Measurements from ENCODE around the gene PAQR3. TPM values are rescaled to one million over a fixed set of nuclear protein-coding genes. Genes with fewer than 3 reads are reported as not detected.
A peak's percentile ranks its signal among the peaks of the same experiment; 100 is the strongest.

Gene PAQR3
- polyA plus RNA-seq, 4 donors: 6.9 to 13.9 (median 9.6) TPM

DNA sequence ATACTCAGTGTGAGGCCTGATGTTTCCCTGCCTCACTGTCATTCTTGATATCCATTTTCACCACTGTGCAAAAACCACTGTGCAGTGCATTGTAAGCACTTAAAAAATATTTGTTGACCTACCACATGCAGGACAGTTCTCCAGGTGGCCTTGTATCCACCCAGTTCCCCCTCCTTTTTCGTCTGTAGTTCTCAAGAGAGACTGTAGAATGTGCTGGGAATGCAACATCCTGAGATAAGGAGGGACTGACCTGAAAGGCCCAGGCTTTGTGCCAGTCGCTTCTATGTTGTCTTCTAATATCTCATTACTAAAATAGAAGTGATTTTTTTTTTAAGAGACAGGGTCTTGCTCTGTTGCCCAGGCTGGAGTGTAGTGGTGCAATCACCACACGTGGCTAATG is 21.7 kb upstream of the PAQR3 start:
- Histone ChIP-seq H3K4me1 (ENCODE audit: control insufficient read depth in 3 of 3, insufficient read depth in 2 of 3, low read depth in 1 of 3, low read length in 2 of 3) (no peaks in the 10 kb centered on the region), H3K4me3 (ENCODE audit: low read depth in 1 of 3, low read length in 3 of 3) (no peak overlapping the region), H3K27me3 (ENCODE audit: control insufficient read depth in 3 of 3, insufficient read depth in 3 of 3, low read length in 3 of 3) (peaks cover 0 to 2% (median 0%) of the 10 kb centered on the region in 3 donors), H3K9me3 (ENCODE audit: control insufficient read depth in 2 of 2, insufficient read depth in 1 of 2, low read depth in 1 of 2, low read length in 1 of 2) (peaks cover 0 to 4% of the 10 kb centered on the region in 2 donors), H3K27ac (ENCODE audit: low read depth in 1 of 3, low read length in 2 of 3) (no peak overlapping the region), H3K36me3 (ENCODE audit: control insufficient read depth in 3 of 3, insufficient read depth in 2 of 3, low read depth in 1 of 3, low read length in 3 of 3) (no peaks in the 10 kb centered on the region)
- FAIRE-seq (no peak), DNase-seq (no peak)
- WGBS, 3 donors: 69 to 79% (median 70%) methylated on average over 3 of the region's 3 CpGs

DNA sequence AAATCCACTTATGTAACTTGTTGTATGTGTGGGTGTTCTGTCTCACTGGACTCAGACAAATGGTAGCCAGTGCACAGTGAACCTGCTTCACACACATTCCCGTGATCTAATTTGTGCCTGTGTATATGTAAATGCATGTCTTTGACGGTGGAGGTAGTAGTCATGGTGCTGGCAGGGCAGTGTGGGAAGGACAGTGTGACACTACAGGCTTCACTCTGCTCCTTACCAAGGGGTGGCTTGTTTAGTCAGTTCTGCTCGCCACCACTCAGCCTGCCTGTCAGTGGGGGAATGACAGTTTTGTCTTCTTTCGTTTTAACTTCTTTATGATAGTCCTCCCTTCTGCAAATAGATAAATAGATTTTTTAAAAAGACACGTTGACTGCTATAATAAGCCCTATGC is 17.7 kb upstream of the PAQR3 start:
- FAIRE-seq (no peak), DNase-seq (peak in 1 of 2 donors; percentile 26)
- Histone ChIP-seq H3K36me3 (ENCODE audit: control insufficient read depth in 3 of 3, insufficient read depth in 2 of 3, low read depth in 1 of 3, low read length in 3 of 3) (no peaks in the 10 kb centered on the region), H3K4me3 (ENCODE audit: low read depth in 1 of 3, low read length in 3 of 3) (no peak overlapping the region), H3K27ac (ENCODE audit: low read depth in 1 of 3, low read length in 2 of 3) (no peak overlapping the region), H3K4me1 (ENCODE audit: control insufficient read depth in 3 of 3, insufficient read depth in 2 of 3, low read depth in 1 of 3, low read length in 2 of 3) (no peaks in the 10 kb centered on the region), H3K9me3 (ENCODE audit: control insufficient read depth in 2 of 2, insufficient read depth in 1 of 2, low read depth in 1 of 2, low read length in 1 of 2) (no peaks in the 10 kb centered on the region), H3K27me3 (ENCODE audit: control insufficient read depth in 3 of 3, insufficient read depth in 3 of 3, low read length in 3 of 3) (peaks cover 0 to 2% (median 0%) of the 10 kb centered on the region in 3 donors)
- WGBS, 3 donors: 70 to 82% (median 78%) methylated on average over 5 of the region's 5 CpGs

DNA sequence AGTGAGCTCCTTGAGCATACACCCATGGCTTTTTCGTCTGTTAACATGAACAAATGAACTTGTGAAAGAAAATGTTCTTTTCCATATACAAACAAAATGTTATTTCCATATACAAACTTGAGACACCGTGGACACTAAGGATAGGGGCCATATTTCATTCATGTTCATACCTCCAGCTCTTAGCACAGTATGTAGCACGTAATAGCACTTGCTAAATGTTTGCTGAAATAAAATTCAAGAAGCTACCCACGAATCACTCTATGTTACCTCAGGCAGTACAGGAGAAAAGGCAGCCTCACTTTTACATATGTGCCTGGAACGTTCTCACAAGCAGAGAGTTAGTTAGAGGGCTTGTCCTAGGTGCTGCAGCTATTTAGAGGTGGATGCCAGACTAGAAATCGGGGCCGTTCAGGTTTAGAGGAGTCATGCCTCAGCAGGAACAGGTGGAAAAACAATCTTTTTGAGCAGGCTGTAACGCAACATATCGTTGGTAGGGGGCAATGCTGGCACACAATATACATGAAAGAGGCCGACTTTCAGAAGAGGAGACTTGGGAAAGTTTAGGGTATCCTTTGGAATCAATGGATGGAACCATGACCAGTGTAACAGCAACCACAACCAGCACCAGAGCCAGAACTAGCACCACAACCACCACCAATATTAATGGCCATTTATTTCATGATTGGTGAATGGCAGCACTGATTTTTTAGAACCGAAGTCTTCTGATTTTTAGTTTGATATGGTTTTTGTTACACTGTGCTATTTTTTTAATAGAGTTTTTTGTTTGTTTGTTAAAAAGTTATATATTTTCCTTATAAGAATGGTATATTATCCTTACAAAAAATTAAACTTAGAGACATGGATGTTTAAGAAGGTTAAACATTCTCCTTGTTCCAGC is 14.8 kb upstream of the PAQR3 start:
- FAIRE-seq: no peak
- 43 to 51% (median 47%) methylated on average over 11 of the region's 11 CpGs for WGBS, 3 donors

DNA sequence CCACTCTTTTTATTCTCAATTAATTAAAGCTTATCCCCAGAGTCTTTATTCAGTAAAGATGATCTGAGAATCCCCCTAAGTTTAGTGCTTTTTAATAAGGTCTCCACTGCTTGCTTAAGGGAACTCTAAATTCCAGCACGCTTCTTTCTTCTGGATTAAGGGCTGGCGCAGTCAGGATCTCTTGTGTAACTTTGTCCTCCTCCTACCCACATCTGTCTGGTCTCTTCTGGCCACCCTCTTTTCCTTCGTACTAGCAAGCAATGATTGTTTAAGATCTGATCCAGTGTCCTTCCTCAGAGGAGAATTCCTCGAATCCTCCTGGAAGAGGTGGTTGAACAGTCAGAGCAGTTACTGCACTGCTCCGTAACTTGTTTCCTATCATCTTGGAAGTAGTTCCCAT is 14.0 kb upstream of the PAQR3 start:
- no peaks in the 10 kb centered on the region for H3K36me3 ChIP-seq (ENCODE audit: control insufficient read depth in 3 of 3, insufficient read depth in 2 of 3, low read depth in 1 of 3, low read length in 3 of 3)
- H3K9me3 ChIP-seq (ENCODE audit: control insufficient read depth in 2 of 2, insufficient read depth in 1 of 2, low read depth in 1 of 2, low read length in 1 of 2): no peaks in the 10 kb centered on the region
- H3K27ac ChIP-seq (ENCODE audit: low read depth in 1 of 3, low read length in 2 of 3): no peak overlapping the region
- no peak overlapping the region for H3K4me3 ChIP-seq (ENCODE audit: low read depth in 1 of 3, low read length in 3 of 3)
- 90 to 93% (median 90%) methylated on average over 5 of the region's 5 CpGs for WGBS, 3 donors
- peaks cover 0 to 2% (median 0%) of the 10 kb centered on the region in 3 donors for H3K27me3 ChIP-seq (ENCODE audit: control insufficient read depth in 3 of 3, insufficient read depth in 3 of 3, low read length in 3 of 3)
- FAIRE-seq (no peak), DNase-seq (no peak)
- H3K4me1 ChIP-seq (ENCODE audit: control insufficient read depth in 3 of 3, insufficient read depth in 2 of 3, low read depth in 1 of 3, low read length in 2 of 3): no peaks in the 10 kb centered on the region

More for the DNA sequence above, 14.8 kb upstream of the PAQR3 start:
- no peak for DNase-seq
- H3K27me3 ChIP-seq (ENCODE audit: control insufficient read depth in 3 of 3, insufficient read depth in 3 of 3, low read length in 3 of 3): peaks cover 0 to 2% (median 0%) of the 10 kb centered on the region in 3 donors
- no peaks in the 10 kb centered on the region for H3K4me1 ChIP-seq (ENCODE audit: control insufficient read depth in 3 of 3, insufficient read depth in 2 of 3, low read depth in 1 of 3, low read length in 2 of 3)
- no peak overlapping the region for H3K27ac ChIP-seq (ENCODE audit: low read depth in 1 of 3, low read length in 2 of 3)
- no peak overlapping the region for H3K4me3 ChIP-seq (ENCODE audit: low read depth in 1 of 3, low read length in 3 of 3)
- no peaks in the 10 kb centered on the region for H3K36me3 ChIP-seq (ENCODE audit: control insufficient read depth in 3 of 3, insufficient read depth in 2 of 3, low read depth in 1 of 3, low read length in 3 of 3)
- H3K9me3 ChIP-seq (ENCODE audit: control insufficient read depth in 2 of 2, insufficient read depth in 1 of 2, low read depth in 1 of 2, low read length in 1 of 2): no peaks in the 10 kb centered on the region

DNA sequence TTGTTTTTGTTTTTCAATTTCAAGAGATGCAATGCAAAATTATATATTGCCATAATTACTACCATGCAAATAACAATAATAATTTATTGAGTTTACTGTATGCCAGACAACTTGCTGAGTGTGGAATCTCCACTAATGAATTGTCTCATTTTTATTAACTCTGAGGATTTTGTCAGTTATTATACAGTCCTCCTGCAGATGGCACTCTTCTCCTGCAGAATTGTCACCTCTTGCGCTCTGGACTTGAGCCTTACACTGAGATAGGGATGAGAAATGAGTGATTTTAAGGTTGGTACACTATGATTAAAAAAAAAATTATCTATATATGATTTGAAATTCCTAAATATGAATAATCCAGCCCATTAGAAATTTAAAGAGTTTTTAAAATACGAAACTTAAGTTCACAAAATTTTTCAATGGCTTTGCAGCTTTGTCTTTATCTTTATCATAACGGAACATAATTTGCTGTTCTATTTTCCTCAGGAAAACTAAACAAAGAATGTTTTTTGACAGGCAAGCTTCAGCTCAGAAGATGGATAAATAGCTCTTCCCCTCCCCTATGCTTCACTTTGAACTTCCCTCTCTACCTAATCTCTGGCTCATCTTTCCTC is 12.7 kb upstream of the PAQR3 start:
- DNase-seq (peak; percentile 51 to 59), FAIRE-seq (peak; percentile 94)

DNA sequence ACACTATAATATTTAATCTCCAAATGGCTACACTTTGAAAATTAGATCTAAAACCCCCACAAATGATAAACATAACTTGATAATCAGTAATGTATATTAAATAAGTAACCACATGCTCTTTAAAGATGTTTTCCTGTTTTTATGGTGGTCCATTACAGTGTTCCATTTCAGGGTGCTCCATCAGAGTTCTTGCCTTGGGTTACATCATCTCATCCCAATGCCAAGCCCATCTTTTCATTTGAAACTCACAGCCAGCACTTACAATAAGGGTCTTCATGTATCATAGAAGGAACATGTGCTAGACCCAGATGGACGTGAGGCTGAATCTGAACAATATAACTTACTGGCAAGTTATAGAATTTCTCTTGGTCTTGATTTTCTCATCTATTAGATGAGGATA is 10.5 kb upstream of the PAQR3 start:
- FAIRE-seq: no peak
- Histone ChIP-seq H3K27ac (ENCODE audit: low read depth in 1 of 3, low read length in 2 of 3) (no peak overlapping the region), H3K27me3 (ENCODE audit: control insufficient read depth in 3 of 3, insufficient read depth in 3 of 3, low read length in 3 of 3) (no peaks in the 10 kb centered on the region), H3K4me1 (ENCODE audit: control insufficient read depth in 3 of 3, insufficient read depth in 2 of 3, low read depth in 1 of 3, low read length in 2 of 3) (no peaks in the 10 kb centered on the region), H3K36me3 (ENCODE audit: control insufficient read depth in 3 of 3, insufficient read depth in 2 of 3, low read depth in 1 of 3, low read length in 3 of 3) (no peaks in the 10 kb centered on the region), H3K9me3 (ENCODE audit: control insufficient read depth in 2 of 2, insufficient read depth in 1 of 2, low read depth in 1 of 2, low read length in 1 of 2) (no peaks in the 10 kb centered on the region), H3K4me3 (ENCODE audit: low read depth in 1 of 3, low read length in 3 of 3) (no peak overlapping the region)
- DNase-seq: no peak
- WGBS, 3 donors: 79 to 85% (median 82%) methylated on average over 1 of the region's 1 CpG

More for the DNA sequence above, 12.7 kb upstream of the PAQR3 start:
- Histone ChIP-seq H3K27ac (ENCODE audit: low read depth in 1 of 3, low read length in 2 of 3) (no peak overlapping the region), H3K9me3 (ENCODE audit: control insufficient read depth in 2 of 2, insufficient read depth in 1 of 2, low read depth in 1 of 2, low read length in 1 of 2) (no peaks in the 10 kb centered on the region), H3K27me3 (ENCODE audit: control insufficient read depth in 3 of 3, insufficient read depth in 3 of 3, low read length in 3 of 3) (peaks cover 0 to 2% (median 0%) of the 10 kb centered on the region in 3 donors), H3K36me3 (ENCODE audit: control insufficient read depth in 3 of 3, insufficient read depth in 2 of 3, low read depth in 1 of 3, low read length in 3 of 3) (no peaks in the 10 kb centered on the region), H3K4me1 (ENCODE audit: control insufficient read depth in 3 of 3, insufficient read depth in 2 of 3, low read depth in 1 of 3, low read length in 2 of 3) (no peaks in the 10 kb centered on the region), H3K4me3 (ENCODE audit: low read depth in 1 of 3, low read length in 3 of 3) (no peak overlapping the region)
- WGBS, 3 donors: 60 to 66% (median 66%) methylated on average over 3 of the region's 3 CpGs

DNA sequence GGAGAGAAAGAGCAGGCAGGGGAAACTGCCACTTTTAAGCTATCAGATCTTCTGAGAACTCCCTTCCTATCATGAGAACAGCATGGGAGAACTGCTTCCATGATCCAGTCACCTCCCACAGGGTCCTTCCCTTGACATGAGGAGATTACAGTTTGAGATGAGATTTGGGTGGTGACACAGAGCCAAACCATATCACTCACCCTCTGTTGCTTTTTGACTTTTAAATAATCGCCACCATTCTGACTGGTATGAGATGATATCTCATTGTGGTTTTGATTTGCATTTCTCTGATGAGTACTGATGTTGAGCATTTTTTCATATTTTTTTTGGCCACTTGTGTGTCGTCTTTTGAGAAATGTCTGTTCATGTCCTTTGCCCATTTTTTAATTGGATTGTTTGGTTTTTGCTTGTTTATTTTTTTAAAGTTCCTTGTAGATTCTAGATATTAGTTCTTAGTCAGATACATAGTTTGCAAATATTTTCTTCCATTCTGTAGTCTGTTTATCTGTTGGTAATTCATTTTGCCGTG is 6.5 kb upstream of the PAQR3 start:
- Histone ChIP-seq H3K9me3 (ENCODE audit: control insufficient read depth in 2 of 2, insufficient read depth in 1 of 2, low read depth in 1 of 2, low read length in 1 of 2) (no peaks in the 10 kb centered on the region), H3K27ac (ENCODE audit: low read depth in 1 of 3, low read length in 2 of 3) (no peak overlapping the region), H3K4me3 (ENCODE audit: low read depth in 1 of 3, low read length in 3 of 3) (no peak overlapping the region), H3K36me3 (ENCODE audit: control insufficient read depth in 3 of 3, insufficient read depth in 2 of 3, low read depth in 1 of 3, low read length in 3 of 3) (no peaks in the 10 kb centered on the region), H3K27me3 (ENCODE audit: control insufficient read depth in 3 of 3, insufficient read depth in 3 of 3, low read length in 3 of 3) (no peaks in the 10 kb centered on the region), H3K4me1 (ENCODE audit: control insufficient read depth in 3 of 3, insufficient read depth in 2 of 3, low read depth in 1 of 3, low read length in 2 of 3) (peaks cover 0 to 7% (median 2%) of the 10 kb centered on the region in 3 donors)
- 69 to 88% (median 72%) methylated on average over 3 of the region's 3 CpGs for WGBS, 3 donors
- DNase-seq (no peak), FAIRE-seq (no peak)

DNA sequence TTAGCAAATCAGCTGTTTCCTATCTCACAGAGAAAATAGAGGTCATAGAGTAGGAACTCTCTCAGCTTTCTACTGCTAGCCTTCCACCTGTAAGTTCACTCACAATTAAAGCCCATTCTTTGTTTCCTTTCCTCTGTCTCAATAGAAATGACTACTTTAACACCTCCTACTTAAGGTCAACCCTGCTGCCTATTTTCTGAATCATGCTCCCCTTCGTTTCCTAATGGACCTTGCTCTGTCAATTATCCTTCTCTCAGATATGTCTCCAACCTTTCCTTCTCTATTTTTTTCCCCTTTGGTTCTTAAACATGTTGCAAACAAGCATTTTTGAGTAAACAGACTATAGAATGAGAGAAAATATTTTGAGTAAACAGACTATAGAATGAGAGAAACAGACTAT is 5.1 kb upstream of the PAQR3 start:
- WGBS, 3 donors: 7 to 41% (median 9%) methylated on average over 1 of the region's 1 CpG
- peak overlapping the region in 1 of 3 donors; percentile 12 for H3K27ac ChIP-seq (ENCODE audit: low read depth in 1 of 3, low read length in 2 of 3)
- H3K4me3 ChIP-seq (ENCODE audit: low read depth in 1 of 3, low read length in 3 of 3): no peak overlapping the region
- no peaks in the 10 kb centered on the region for H3K36me3 ChIP-seq (ENCODE audit: control insufficient read depth in 3 of 3, insufficient read depth in 2 of 3, low read depth in 1 of 3, low read length in 3 of 3)
- DNase-seq (peak; percentile 50 to 66), FAIRE-seq (peak; percentile 67)
- peaks cover 0 to 17% (median 8%) of the 10 kb centered on the region in 3 donors for H3K4me1 ChIP-seq (ENCODE audit: control insufficient read depth in 3 of 3, insufficient read depth in 2 of 3, low read depth in 1 of 3, low read length in 2 of 3)
- H3K27me3 ChIP-seq (ENCODE audit: control insufficient read depth in 3 of 3, insufficient read depth in 3 of 3, low read length in 3 of 3): no peaks in the 10 kb centered on the region
- H3K9me3 ChIP-seq (ENCODE audit: control insufficient read depth in 2 of 2, insufficient read depth in 1 of 2, low read depth in 1 of 2, low read length in 1 of 2): no peaks in the 10 kb centered on the region
